LHCN-M2 (cell line): ENCODE results near the gene LGALSL. TPM values are rescaled to one million over a fixed set of nuclear protein-coding genes. Genes with fewer than 3 reads are reported as not detected.
A peak's percentile ranks its signal among the peaks of the same experiment; 100 is the strongest.

ENCODE experiments used
- DNase-seq: peaks from one replicate; pipeline ENCODE4 v3.0.0-alpha.2; 2012; ENCODE audit warnings: low read depth
- total RNA-seq: library from RNA; depleted of rRNA; stranded (reverse); fragments of >200 nt; gene quantifications from 2 replicates; pipeline ENCODE4 v1.2.3, GENCODE V29; 2014

LGALSL gene
- total RNA-seq, 1 experiment from 2014 or later, result 0.17 TPM

DNA sequence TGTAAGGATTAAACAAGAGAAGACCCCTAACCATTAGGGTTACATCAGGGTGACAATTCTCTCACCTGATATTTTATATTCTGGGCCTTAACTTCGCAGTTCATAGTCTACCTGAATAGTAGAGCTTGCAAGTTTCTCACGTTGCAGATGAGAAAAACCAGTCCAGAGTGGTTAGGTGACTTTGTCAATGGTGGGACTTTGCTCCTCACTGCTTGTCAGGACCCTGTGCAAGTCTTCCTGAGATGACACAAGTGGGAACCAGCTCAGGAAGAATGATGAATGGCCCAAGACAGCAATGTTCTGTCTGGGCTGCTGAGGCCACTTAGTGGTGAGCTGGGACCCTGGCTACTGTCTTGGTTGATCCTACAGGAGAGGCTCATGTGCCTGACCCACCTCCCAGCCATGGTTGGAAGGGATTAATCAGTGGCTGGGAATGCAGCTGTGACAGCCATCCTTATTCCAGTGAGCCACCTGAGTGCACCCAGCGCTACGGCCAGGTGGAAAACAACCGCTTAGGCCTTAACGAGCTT is 16.9 kb downstream of the LGALSL start:
- DNase-seq, result no peak

DNA sequence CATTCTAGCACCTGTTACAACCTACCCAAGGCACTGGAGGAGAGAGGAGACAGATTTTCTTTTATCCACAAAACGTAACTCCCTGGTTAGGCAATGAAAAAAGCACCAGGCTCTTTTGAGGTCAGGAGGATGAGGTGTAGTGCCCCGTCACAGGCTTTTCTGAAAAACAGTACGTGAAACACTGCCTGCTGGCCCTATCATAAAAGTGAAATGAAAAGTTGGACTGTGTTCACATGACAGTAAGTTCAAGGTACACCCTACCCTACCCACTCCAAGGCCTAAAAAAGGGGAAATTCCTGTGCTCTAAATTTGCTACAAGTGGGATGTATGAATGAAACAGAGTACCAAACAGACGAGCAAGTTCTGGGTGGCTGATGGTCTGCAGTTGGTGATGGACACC is 17.6 kb downstream of the LGALSL start:
- DNase-seq, result no peak

DNA sequence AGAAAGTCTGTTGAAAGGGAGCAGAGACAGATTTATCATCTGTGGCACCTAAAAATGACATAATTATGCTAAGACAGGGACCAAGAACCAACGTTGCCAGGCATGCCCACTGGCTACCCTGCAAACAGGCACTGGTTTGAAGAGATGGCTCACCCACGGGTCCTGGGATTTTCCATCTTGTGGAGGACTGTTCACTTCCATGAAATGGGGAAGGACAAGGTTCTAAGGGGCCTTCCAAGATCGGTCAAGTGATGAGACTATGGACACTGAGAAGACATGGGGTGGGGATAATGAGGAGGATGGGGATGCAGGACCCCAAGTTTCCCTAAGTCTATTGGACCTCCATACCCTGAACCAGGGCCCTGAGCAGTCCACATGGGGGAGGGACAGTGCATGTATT is 18.9 kb downstream of the LGALSL start:
- DNase-seq, result no peak

DNA sequence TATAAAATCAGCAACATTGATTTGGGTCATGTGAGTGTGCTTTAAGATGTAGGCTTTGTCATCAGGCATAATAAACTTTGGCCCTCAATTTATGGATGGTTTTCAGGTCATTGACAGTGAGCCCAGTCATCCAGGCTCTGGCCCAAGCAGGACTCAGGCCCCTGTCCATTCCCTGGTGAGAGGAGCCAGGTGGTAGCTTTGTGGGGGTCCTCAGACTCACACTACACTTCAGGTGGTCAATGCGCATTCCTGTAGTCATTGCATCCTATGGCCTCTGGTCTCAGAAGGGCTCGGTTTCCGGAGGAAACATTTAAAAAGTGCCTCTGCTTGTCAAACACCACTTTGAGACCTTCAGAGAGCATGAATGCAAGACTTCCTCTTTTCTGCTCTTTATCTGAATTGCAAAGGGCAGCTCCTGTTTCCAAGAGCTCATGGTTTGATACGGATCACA is 20.2 kb downstream of the LGALSL start:
- no peak for DNase-seq

DNA sequence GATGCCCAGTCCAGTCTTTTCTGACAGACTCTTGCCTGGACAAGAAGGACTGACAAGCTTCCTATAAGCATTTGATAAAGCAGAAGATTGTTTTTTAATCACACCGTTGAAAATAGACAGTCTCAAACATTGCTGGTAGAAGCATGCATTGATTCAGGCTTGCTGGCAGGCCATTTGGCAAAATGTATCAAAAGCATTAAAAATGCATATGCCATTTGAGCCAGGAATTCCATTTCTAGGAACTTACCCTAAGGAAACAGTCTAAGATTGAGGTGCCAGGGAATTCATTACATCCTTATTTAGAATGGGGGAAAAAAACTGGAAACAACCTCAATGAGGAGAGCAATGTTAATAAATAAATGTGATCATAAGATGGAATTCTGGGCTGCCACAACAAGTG is 20.7 kb downstream of the LGALSL start:
- DNase-seq, result no peak

DNA sequence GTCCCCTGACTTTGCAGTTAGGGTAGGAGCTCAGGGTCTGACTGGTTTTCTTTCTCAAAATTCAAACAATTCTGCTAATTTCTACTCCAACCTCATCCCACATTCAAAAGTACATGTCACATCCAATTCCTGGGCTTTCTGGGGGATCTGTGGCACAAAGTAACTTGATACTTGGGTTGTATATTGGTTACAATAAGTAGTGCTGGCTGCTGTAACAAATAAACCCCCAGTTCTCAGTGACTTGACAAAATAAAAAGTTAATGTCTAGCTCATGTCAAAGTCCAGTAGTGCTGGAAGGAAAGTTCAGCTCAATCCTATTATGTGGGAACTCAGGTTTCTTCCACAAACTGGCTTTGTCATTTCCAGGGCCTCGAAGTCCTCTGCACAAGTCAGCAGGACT is 23.1 kb downstream of the LGALSL start:
- no peak for DNase-seq

DNA sequence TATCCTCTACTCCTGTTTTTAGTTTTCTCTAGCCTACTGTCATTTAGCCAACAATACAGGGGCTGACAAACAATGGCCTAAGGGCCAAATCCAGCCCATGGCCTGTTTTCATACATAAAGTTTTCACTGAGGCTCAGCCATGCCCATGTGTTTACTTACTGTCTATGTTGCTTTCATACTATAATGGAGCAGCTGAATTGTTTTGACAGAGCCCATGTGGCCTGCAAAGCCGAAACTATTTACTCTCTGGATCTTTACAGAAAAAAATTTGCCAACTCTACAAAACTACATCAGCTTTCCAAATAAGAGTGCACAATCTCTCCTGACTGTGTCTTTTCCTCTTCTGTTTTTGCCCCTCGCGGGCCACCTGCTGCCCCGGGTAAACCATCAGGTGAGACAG is 24.0 kb downstream of the LGALSL start:
- no peak for DNase-seq

DNA sequence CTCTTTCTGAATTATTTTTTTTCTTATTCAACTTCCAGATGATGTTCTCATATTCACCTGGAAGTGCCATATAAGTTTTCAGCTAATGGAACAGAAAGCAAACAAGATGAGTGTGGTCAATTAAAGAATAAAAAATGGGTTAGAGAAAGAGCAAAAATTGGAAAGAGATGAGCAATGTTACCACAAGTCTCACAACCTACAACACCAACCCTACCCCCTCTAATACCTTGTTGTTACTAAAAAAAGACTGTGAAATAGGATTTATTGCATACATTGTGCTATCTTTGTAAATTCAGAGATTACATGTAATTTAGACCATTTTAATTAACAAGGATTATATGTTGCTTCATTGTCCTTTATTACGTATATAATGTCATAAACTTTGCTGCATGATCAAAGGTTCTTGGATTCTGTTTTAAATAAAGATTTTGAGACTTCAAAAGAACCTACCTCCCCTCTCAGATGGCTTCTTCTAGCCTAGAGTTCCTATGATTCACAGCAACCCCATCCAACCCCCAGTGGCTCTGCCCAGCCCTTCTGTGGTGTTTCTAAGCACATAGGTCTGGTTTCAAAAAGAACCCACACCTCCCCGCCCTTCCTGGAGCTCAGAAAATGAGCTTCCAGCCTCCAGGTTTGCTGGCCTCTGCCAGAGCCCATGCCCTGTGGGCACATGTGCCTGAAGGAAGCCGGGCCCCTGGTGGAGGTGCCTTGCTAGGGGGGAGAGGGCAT is 24.7 kb downstream of the LGALSL start:
- DNase-seq, result no peak

DNA sequence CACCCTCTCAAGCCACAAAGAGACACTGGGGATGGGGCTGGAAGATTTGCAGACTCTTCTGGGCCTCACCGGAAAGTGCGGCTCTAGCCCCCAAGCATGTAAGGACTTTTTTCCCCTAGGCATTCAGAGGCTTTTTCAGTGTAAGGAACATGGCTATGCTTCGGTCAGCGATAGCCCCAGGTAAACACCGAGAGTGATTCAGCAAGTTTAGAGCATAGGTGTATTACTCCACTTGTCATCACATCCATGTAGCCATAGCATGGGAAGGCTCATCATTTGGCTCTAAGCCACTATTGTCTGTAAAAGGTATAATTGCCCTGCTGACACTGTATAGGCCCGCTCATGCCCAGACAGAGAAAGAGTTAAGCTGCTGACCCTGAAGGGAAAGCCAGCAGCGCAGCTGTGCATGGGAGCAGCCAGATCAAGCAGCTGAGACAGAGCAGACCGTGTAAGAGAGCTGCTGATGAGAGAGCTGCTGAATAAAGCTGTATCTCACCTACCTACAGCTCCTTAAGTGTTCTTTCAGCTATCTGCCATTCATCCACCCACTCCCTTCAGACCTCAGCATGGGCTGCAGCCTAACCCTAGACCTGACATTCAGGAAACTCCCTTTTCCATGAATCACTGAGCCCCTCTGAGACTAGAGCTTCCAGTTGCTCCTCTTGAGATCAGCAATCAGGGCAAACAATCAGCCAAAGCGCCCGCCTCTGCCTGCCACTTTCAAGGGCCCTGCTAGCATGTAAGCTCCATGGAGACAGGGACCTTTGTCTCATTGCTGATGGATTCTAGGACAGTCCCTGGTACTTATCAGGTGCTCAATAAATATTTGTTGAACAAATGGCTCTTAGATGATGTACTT is 25.5 kb downstream of the LGALSL start:
- no peak for DNase-seq

DNA sequence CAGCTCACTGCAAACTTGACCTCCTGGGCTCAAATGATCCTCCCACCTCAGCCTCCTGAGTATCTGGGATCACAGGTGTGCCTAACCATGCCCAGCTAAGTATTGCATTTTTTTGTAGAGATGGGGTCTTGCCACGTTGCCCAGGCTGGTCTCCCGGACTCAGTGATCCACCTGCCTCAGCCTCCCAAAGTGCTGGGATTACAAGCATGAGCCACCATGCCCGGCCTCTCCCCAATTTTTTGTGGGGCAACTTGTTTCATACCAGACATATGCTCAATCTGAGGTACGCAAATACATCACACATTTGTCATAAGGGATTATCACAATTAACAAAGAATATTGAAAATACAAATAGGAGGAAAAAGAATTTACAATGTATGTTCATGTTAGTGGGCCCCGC is 27.7 kb downstream of the LGALSL start:
- DNase-seq, result no peak

DNA sequence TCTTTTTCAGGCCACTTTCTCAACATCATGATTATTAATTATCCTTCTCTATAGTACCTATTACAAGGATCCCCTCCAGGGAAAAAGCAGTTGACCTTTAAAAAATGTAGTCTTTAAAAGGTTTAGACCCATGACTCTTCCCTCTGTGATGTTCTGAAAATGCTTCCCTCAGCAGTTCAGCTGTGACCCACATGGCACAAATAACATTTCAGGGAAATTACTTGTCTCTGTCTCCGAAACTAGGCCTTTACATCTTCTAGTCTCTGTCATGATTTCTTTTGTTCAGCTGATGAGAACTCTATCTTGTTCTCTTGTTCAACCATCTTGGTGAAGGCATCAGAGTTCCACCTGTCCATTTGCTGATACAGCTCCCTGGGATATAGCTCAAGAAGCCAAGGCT is 28.3 kb downstream of the LGALSL start:
- no peak for DNase-seq

DNA sequence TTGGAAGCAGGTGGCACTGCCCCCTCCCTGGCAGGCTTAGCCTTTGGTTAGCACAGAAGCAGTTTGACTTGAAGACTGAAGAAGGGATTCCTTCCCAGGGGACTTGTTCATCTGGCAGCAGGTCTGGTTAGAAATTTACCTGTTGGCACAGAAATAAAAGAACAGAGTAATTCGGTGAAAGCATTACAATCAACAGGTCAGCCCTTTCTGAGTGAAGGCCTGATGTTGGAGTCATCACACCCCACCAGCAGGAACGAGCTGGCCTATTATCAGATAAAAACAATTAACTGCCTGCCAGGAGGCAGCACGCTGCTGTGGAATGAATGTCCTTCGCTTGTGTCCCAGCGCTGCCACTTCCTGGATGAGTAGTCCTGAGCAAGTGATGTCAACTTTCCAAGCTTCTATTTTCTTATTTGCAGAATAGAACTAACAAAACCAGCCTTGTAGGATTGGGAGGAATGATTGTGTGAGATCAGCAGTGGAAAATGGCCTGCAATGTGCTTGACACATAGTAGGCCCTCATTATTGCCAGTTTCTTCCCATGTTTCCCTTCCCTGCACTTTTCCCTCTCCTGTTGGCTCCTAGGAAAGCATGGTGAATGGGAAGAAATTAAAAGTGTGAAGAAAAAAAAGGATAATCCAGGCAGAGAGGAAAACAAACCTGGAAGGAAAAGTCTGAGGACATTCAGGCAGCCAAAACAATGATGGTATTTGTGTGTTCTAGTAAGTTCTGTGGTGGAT is 29.0 kb downstream of the LGALSL start:
- peak; percentile 8 for DNase-seq

DNA sequence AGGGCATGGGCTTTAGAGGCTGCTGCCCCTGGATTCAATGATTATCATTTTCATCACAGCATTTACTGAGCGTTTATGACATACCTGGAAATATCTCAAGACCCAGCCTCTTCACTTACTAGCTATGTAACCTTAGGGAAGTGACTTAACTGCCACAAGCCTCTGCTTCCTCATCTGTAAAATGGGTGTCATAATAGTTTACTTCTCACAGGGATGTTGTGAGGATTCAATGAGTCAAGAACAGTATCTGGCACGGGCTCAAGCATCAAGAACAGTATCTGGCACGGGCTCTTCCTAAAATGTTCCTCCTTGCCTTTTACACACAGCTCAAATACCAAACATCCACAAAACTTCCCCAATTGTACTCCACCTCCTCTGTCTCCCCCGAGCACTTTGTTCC is 31.4 kb downstream of the LGALSL start:
- no peak for DNase-seq

DNA sequence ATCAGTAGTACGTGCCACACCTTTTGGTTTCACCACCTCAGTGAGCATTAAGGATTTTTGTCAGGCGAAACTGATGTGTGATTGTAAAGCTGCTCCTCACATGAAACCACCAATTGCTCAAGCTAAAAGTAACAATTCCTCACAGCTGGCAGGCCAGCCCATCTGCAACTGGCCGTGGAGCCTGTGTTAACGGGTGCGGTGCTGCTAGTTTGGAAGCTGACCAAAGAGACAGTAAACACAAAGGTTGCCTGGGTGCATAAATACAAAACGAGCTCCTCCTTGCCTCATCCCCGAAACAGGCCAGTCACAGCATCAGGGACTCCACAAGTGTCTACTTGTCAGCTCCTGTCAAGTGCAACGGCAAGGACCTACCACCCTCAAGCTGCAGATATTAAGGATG is 32.0 kb downstream of the LGALSL start:
- peak; percentile 30 for DNase-seq

DNA sequence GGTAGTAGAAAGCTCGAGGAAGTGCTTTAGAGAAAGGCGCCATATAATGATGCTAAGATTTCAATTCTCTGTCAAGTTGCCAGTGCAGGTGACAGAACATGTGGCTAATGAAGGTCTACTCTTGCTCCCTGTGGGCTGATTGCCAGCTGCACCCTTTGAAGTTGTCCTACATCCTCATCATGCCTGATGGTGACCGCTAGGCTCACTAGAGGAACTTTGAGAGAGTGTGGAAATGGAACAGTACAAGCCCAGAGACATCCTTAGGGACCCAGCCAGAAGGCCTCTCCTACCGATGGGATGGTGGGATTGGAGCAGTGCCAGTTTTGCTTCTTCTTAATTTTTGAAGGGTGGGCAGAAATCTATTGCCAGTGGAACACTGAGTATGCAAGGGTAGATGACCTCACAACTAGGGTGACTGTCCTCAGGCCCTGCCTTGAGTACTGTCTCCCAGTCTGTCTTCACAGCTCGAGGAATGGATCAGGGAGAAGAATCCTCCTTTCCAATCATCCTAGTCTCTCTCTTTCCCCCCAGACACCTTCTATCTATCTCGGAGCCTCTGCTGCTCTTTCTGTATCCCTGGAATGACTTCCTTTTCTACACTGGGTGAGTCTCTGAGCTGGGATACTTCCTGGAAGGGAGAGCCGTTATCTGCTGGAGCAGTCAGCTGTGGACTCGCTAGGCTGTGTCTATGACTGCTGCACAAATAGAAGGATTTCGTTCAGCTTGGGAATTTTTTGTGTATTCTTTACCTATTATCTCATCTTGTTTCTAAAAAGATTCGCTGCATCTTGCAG is 33.5 kb downstream of the LGALSL start:
- no peak for DNase-seq

DNA sequence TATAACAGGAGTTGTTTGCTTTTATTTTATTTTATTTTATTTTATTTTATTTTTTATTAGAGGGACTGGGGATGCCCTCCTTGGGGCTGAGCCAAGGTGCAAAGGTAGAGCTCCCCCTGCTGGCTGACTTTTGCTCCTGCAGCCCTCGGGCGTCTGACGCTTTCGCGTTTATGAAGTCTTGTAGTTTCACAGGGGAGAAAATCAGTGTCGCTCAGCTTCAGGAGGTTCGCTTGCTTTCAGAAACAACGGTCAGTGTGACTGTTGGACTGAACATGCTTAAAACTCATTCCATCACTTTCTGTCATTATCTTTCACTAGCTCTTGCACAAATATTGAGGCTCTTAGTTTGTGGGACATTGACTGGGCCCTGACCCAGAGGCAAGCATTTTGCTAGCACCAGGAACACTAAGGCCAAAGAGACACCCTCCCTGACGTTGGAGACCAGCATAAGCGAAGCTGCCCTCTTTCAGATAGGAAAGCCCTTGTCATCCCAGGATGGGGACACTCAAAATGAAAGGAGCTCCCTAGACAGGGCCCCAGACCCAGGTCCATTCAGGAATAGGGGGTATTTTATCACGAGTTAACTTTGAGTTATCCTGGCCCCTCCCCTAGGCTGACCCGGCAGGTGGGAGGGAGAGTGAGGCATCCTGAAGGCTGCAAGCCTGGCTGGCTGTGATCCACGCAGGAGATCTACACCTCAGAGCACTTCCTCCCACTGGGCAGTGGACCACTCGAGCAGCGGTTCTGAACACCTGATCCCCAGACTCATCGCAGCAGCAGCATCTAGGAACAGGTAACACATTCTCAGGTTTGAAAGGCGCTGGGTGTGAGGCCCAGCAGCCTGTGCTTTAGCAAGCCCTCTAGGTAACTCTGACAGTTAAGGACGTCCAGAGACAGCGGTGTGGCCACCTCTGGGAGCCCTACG is 34.4 kb downstream of the LGALSL start:
- peak; percentile 49 for DNase-seq

DNA sequence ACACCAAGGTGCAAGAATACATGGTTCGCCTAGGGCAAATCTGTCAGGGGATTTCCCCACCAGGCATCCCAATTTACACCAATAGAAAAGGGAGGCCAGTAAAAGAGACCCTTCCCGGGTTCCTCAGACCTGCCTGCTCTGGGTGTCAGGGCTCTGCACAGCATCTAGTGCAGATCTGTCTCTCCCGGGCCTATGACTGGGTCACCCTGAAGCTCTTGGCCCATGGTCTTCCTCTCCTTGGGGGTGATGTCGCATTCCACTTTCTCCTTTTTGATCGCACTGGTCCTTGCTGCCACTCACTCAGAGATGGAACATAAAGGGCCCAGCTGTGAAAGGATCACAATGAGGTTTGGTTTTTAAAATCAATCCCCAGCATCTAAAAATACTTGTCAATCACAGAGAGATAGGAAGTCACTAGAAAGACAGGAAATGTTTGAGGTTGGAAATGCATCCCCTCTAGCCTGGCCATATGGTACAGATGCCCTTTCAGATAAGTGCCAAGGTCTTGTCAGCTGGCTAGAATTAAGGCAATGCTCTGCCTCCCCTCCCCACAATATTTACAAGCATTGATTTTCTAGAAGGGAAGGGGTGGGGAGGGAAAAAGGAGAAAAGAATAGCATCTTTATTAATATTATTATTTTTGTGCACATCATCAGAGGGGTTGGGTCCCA is 35.3 kb downstream of the LGALSL start:
- DNase-seq, result no peak

DNA sequence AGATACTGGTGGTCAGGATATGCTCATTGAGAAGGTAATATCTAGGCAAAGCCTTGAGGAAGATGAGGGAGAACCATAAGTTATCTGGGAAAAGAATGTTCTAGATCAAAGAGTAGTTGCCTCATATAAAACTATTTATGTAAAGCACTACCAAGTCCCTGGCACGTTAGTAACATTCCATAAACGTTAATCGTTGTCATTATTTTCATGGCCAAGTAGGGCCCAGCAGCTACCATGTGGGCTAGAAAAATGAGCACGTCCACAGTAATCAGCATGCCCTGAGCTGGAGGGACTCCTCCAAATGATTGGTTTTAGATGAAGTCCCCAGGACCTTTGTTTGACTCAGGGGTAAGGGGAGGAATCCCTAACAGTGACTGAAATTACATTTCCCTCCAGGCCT is 37.5 kb downstream of the LGALSL start:
- DNase-seq, result no peak

DNA sequence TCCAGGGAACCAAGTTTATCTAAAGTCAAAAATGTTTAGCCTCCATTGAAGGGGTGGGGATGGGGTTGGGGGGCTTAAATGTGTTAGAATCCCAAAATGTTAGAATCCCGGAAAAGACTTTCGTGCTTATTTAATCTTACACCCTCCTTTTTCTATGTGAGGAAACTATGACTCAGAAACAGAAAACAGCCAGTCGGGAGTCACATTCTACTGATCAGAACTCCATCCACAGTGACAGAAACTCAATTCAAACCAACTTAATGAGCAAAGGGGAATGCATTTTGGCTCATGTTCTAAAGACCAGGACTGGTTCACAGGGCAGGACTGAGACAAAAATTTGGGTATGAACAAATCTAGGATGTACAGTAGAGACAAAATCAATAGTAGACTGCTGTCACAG is 38.3 kb downstream of the LGALSL start:
- no peak for DNase-seq

DNA sequence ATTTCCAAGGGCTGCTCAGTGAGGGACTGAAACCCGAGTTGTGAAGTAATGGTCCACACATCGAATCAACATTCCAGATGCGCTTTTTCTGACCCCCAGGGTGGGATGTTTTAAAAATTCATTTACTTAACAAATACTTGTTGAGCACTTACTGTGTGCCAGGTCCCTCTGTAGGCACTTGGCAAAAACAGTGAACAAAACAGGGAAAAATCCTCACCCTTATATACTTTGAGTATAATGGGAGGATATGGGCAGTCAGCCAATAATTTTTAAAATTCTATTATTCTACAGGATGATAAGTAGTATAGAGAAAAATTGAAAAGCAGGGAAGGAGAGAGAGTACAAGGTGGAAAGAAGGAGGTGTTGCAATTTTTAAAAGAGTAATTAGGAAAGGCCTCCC is 38.9 kb downstream of the LGALSL start:
- no peak for DNase-seq
